ENCODE measurements around the gene KIF1A. TPM values are rescaled to one million over a fixed set of nuclear protein-coding genes. Genes with fewer than 3 reads are reported as not detected.

The KIF1A gene
- total and polyA plus RNA-seq, 2 donors (not counting 3 experiments of a cell fraction or from before 2014, with no cell fraction given): 0.11 to 0.64 TPM

DNA sequence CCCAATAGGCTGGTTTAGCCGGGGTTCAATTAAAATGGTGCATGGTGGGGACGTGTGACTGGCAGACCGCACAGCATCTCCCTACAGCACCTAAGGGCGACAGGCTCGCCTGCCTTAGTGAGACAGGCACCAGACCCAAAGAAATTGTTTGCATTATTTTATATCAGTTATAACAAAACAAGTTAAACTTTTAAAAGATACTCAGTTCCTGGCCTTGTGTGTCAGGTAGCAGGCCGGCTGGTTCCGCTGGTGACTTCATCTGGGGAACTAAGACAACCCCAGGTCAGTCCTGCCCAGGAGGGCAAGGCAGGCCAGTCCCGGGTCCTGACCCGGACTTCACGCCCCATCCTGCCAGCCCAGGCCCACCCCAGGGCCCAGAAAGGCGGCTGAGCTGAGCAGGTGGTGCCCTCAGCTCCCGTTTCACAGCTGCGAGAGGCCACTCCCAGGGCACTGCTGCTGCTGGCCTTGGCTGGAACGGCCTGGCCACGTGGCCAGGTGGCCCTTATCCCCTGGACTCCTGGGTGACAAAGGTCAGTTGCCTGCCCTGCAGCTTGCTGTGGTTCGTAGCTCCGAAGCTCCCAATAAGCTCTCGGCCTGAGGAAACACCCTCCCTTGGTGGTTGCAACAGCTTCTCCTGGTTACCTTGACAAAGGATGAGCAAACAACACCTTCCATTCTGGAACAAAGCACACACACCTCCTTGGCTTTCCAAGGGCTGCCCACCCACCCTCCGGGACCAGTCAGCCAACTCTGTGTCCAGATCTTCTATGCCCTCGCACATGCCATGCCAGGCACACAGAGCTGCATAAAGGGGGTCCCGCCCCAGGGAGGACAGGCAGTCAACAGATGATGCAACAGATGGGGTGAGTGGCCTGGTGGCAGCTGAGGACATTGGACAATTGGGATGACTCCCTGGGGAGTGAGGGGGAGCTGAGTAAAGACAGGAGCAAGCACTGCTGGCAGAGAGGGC lies 37.3 kb upstream of the KIF1A start:
- Histone ChIP-seq H3K4me2 (ENCODE audit: insufficient read depth, low read length) (no peak overlapping the region), H3K36me3 (ENCODE audit: control insufficient read depth in 2 of 2, extremely low read depth in 1 of 2, insufficient read depth in 2 of 2, low read length in 2 of 2) (no peaks in the 10 kb centered on the region), H3K9me1 (replicated peaks; ENCODE audit: control insufficient read depth, extremely low read depth, insufficient read depth, low read length) (no peaks in the 10 kb centered on the region), H3K79me2 (ENCODE audit: control insufficient read depth, insufficient read depth, low read length) (no peaks in the 10 kb centered on the region), H4K20me1 (replicated peaks; ENCODE audit: control insufficient read depth, extremely low read depth, insufficient read depth, low read length) (no peaks in the 10 kb centered on the region), H3K27me3 (ENCODE audit: control insufficient read depth in 2 of 2, insufficient read depth in 2 of 2, low read length in 2 of 2) (no peaks in the 10 kb centered on the region), H3K27ac (ENCODE audit: insufficient read depth, low read depth, low read length) (no peak overlapping the region), H3K9ac (replicated peaks; ENCODE audit: extremely low read depth, insufficient read depth, low read length) (no peak overlapping the region), H2AFZ (ENCODE audit: low read depth, low read length) (no peak overlapping the region), H3K4me3 (replicated peaks in 1 of 3; ENCODE audit: insufficient read depth in 1 of 3, low read depth in 1 of 3, low read length in 3 of 3) (no peak overlapping the region), H3K9me3 (replicated peaks; ENCODE audit: control insufficient read depth, insufficient read depth, low read length) (no peaks in the 10 kb centered on the region), H3K4me1 (ENCODE audit: control insufficient read depth, extremely low read depth, insufficient read depth, low read length) (no peaks in the 10 kb centered on the region)
- BruUV-seq (replicated peaks): no TSS peak
- DNase-seq (ENCODE audit: low read depth, low spot score) (no peak), FAIRE-seq (no peak)
- dilution Hi-C loops (cut with MboI; ENCODE audit: extremely low pct_ligation_motif_present, low sequenced_read_pairs) (no loop called here), intact Hi-C loops (cut with micrococcal nuclease) (loop anchor here (10.0 kb wide), 2 partner anchors 287 to 457 kb away; partner anchors contain the start of genes HDLBP, PASK and SEPTIN2)
- TF ChIP-seq EZH2 (IDR thresholded peaks at IDR 0.05; ENCODE audit: borderline replicate concordance, low read depth, low read length, severe bottlenecking): no peak
- no peak for TF ChIP-seq CTCF (IDR thresholded peaks at IDR 0.05; ENCODE audit: extremely low read depth in 1 of 2, insufficient read depth in 1 of 2, low read depth in 1 of 2, low read length in 2 of 2)
- TF ChIP-seq POLR2A (IDR thresholded peaks at IDR 0.05; ENCODE audit: low read depth, low read length): no peak
- no peak for TF ChIP-seq MYC (IDR thresholded peaks at IDR 0.05; ENCODE audit: low read depth, low read length)
- no peak for TF ChIP-seq GATA2 (IDR thresholded peaks at IDR 0.05; ENCODE audit: insufficient read depth, insufficient read length, low read depth, low read length)
- TF ChIP-seq FOS (IDR thresholded peaks at IDR 0.05; ENCODE audit: borderline replicate concordance, insufficient read depth, low read length): no peak
- no peak for TF ChIP-seq JUN (IDR thresholded peaks at IDR 0.05; ENCODE audit: borderline replicate concordance, insufficient read depth, insufficient read length, low read depth)
- no peak for TF ChIP-seq POLR2AphosphoS5 (IDR thresholded peaks at IDR 0.05; ENCODE audit: insufficient read depth, low read depth, low read length)
- TF ChIP-seq, protein P1, sequence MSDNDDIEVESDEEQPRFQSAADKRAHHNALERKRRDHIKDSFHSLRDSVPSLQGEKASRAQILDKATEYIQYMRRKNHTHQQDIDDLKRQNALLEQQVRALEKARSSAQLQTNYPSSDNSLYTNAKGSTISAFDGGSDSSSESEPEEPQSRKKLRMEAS (IDR thresholded peaks at IDR 0.05; ENCODE audit: insufficient read depth, insufficient read length): no peak
- CTCF ChIA-PET: interaction anchor here (1.1 to 1.6 kb wide), 4 partner anchors 17 to 221 kb away, joined by 4 to 8 read pairs (median 4); no protein-coding TSS in a partner anchor
- POLR2A ChIA-PET: no interaction called here

Measured in endothelial cell of umbilical vein (primary cell).